Testis (tissue), 3 donors: ENCODE data around the gene FHIT. TPM values are rescaled to one million over a fixed set of nuclear protein-coding genes. Genes with fewer than 3 reads are reported as not detected.

Source experiments
- DNase-seq: peaks from one replicate; pipeline ENCODE4 v3.0.0-alpha.2; 2019
- H3K27ac ChIP-seq, 2 donors: fragments of 200-600 bp; sonication (generic); one replicate each; pipeline ENCODE4 v1.5.1; 2019
- H3K27me3 ChIP-seq: fragments of 200-600 bp; sonication (generic); one replicate; pipeline ENCODE4 v1.5.1; 2019
- H3K36me3 ChIP-seq: fragments of 200-600 bp; sonication (generic); one replicate; pipeline ENCODE4 v1.5.1; 2017; ENCODE audit warnings: low read depth; ENCODE audit errors: missing control alignments
- H3K4me1 ChIP-seq: fragments of 200-600 bp; sonication (generic); one replicate; pipeline ENCODE4 v1.5.1; 2019
- H3K4me3 ChIP-seq, 2 donors: fragments of 200-600 bp; sonication (generic); one replicate each; pipeline ENCODE4 v1.5.1; 2017 to 2019
- H3K9me3 ChIP-seq: fragments of 200-600 bp; sonication (generic); one replicate; pipeline ENCODE4 v1.5.1; 2017
- CTCF ChIP-seq, 3 experiments: fragments of 450-650 bp in 2 of 3; fragments of 200-600 bp in 1 of 3; sonication (generic) in 1 of 3; IDR thresholded peaks; one replicate each; pipeline ENCODE4 v1.5.1; 2016 to 2019; ENCODE audit warnings: antibody characterized with exemption in 3 of 3, mild to moderate bottlenecking in 2 of 3, moderate library complexity in 1 of 3
- POLR2A ChIP-seq: fragments of 450-650 bp; IDR thresholded peaks from one replicate; pipeline ENCODE4 v1.6.1; 2017; ENCODE audit warnings: antibody characterized with exemption, mild to moderate bottlenecking, moderate library complexity
- WGBS, 2 donors: methylation state at CpG; one replicate each; pipeline ENCODE4 v1.1.5; 2018; 5-methylcytosine and 5-hydroxymethylcytosine counted together
- intact Hi-C: fragments of 100-400 bp; cut with DNase I; formaldehyde crosslinking; loops from one replicate; pipeline ENCODE4 v1.15.1; 2023; ENCODE audit warnings: low total_unique reads
- polyA plus RNA-seq: library from polyadenylated mRNA; stranded (reverse); fragments of 350-450 nt; fragmentation: Illumina TruSeq; extraction: RNeasy Lipid Tissue Mini Kit (QIAGEN cat#74804); gene quantifications from one replicate; pipeline ENCODE4 v1.2.3, GENCODE V29; 2014; ENCODE audit warnings: low read depth, low replicate concordance; ENCODE audit not compliant: insufficient read depth
- total RNA-seq, 2 donors: library from RNA; depleted of rRNA; stranded (reverse); fragments of >200 nt; gene quantifications; one replicate each; pipeline ENCODE4 v1.2.3, GENCODE V29; 2016

The FHIT gene
- total and polyA plus RNA-seq, 3 donors from 2014 or later: 10.1 to 29.6 (median 15.5) TPM

- Histone ChIP-seq H3K27me3 (no peaks in the 10 kb centered on the region), H3K4me3 (no peak overlapping the region), H3K36me3 (no peaks in the 10 kb centered on the region), H3K4me1 (no peaks in the 10 kb centered on the region), H3K9me3 (no peaks in the 10 kb centered on the region), H3K27ac (no peak overlapping the region)
- no peak for TF ChIP-seq POLR2A
- TF ChIP-seq CTCF (IDR thresholded peaks at IDR 0.05): no peak
- DNase-seq: no peak
- intact Hi-C loops: no loop called here
Observed at GRCh38 chr3:60513241-60513640, 738.0 kb downstream of the FHIT start.

GRCh38 chr3:60512506-60512905 is 738.7 kb downstream of the FHIT start:
- no peak overlapping the region for H3K4me3 ChIP-seq
- H3K27ac ChIP-seq: no peak overlapping the region
- DNase-seq: no peak
- no peaks in the 10 kb centered on the region for H3K36me3 ChIP-seq
- no peaks in the 10 kb centered on the region for H3K4me1 ChIP-seq
- intact Hi-C loops: no loop called here
- TF ChIP-seq CTCF (IDR thresholded peaks at IDR 0.05): no peak
- TF ChIP-seq POLR2A: no peak
- WGBS, 2 donors: 78 to 90% methylated on average over 1 of the region's 1 CpG
- H3K9me3 ChIP-seq: no peaks in the 10 kb centered on the region
- no peaks in the 10 kb centered on the region for H3K27me3 ChIP-seq

DNA sequence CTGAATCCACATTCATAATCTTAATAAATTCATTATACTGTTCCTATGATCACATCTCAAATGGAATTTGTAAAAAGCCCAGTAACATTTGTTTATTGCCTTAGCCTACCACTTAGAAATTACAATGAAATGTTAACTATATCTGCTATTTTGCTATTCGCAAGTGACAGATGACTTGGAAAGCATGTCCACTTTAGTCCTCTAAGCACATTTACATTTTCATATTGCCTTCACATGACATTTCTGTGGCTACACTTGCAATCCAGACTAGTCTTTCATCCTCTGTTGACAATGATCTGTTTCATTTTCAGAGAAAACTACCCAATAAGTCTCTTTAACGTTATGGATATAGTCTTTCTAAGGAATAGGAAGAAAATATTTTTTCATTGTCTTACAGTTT is 741.8 kb downstream of the FHIT start:
- Histone ChIP-seq H3K9me3 (no peaks in the 10 kb centered on the region), H3K27ac (no peak overlapping the region), H3K4me1 (no peaks in the 10 kb centered on the region), H3K4me3 (no peak overlapping the region), H3K27me3 (no peaks in the 10 kb centered on the region), H3K36me3 (no peaks in the 10 kb centered on the region)
- intact Hi-C loops: no loop called here
- 82 to 94% methylated on average over 2 of the region's 2 CpGs for WGBS, 2 donors
- no peak for DNase-seq
- TF ChIP-seq CTCF (IDR thresholded peaks at IDR 0.05): no peak
- no peak for TF ChIP-seq POLR2A

DNA sequence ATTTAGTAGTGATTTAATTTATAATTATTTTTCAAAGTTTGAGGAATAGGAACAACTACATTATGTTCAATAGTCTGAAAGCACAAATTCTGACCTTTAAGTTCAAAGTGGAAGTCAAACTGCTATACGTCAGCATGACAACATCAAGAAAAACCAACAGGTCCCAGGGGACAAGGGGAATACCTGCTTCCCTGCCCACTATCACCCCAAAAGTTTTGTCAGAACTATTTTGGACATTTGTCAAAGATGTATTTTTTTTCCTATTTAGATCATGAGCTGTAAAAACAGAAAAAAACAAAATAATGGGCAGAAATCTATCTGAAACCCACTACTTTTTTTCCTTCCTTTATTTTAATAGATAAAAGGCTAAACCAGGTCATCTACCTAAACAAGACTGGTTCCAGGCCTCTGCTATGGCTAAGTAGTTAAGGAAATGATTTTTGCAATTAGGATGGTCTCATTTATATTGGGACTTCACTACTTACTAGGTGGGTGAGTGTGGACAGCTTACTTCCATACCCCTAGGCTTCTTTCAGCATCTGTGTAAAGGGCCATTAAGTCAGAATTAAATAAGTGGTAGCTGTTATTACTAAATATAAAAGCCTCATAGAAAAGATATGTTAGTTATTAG is 746.3 kb downstream of the FHIT start:
- Histone ChIP-seq H3K27ac (no peak overlapping the region), H3K9me3 (no peaks in the 10 kb centered on the region), H3K36me3 (no peaks in the 10 kb centered on the region), H3K27me3 (no peaks in the 10 kb centered on the region), H3K4me3 (no peak overlapping the region), H3K4me1 (no peaks in the 10 kb centered on the region)
- TF ChIP-seq POLR2A: no peak
- no peak for TF ChIP-seq CTCF (IDR thresholded peaks at IDR 0.05)
- WGBS, 2 donors: 77 to 88% methylated on average over 1 of the region's 1 CpG
- intact Hi-C loops: no loop called here
- DNase-seq: no peak

- TF ChIP-seq POLR2A (no peak), CTCF (IDR thresholded peaks at IDR 0.05) (no peak)
- WGBS, 2 donors: 91 to 96% methylated on average over 6 of the region's 6 CpGs
- H3K27ac ChIP-seq: no peak overlapping the region
- no peaks in the 10 kb centered on the region for H3K4me1 ChIP-seq
- intact Hi-C loops: no loop called here
- H3K4me3 ChIP-seq: no peak overlapping the region
- no peak for DNase-seq
- H3K36me3 ChIP-seq: no peaks in the 10 kb centered on the region
- H3K9me3 ChIP-seq: no peaks in the 10 kb centered on the region
- H3K27me3 ChIP-seq: no peaks in the 10 kb centered on the region
Observed at GRCh38 chr3:60501314-60501713, 749.9 kb downstream of the FHIT start.
